NOMO-1 (cell line): ENCODE data around the gene FAM47E.

Experiments
- DNase-seq, 2 experiments: peaks; one replicate each; lab custom pipeline; 2025; ENCODE audit not compliant: unreplicated experiment in 2 of 2; lab: John Stamatoyannopoulos, UW

The FAM47E gene

GRCh38 chr4:76298227-76298626, 46.7 kb downstream of the FAM47E start:
- DNase-seq: no peak

DNA sequence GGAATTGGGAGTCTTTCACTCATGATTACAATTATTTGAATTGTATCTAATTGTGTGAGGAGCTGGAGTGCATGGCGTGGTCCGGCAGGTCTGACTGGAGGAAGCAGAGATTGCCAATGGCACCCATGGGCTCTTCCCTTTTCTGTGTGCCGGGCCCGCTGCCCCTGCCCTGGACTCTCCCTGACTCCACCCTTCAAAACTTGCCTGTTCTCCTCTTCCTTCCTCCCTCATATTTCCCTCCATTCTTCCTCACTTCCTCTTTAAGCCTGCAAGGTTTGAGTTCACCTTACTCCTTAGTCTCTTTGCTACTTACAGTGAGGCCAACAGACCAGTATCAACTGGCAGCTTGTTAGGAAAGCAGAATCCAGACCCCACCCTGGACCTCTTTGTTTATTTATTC, 48.5 kb downstream of the FAM47E start:
- DNase-seq: peak; percentile 2 to 11

DNA sequence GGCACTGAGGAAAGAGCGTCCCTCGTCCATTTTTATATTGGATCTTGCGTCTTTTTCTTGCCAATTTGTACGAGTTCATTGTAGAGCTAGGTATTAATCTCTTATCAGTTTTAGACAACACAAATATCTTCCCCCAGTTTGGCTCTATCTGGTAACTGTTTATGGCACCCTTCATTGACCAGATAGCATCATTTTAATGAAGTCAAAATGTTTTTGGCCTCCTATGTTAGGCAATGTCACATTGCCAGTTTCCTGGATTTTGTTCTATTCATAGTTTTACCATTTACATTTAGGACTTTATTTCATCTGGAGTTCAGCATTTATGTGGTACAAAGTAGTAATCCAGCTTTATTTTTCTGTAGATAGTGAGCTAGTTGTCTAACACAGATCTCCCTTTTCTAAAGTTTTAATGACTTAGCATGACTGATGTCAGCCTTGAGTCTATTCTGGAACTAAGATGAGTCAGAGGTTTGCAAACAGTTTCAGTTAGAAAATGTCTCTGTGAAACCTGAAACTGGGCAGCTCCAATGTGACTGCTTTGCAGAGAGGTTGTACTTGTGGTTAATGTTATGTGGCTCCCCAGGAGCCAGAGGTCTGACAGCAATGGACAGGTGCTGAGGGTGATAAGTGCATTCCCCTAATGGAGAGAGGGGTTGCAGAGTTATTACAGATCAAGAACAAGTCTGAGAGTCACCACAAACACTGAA, 49.7 kb downstream of the FAM47E start:
- DNase-seq: peak; percentile 33 to 92

DNA sequence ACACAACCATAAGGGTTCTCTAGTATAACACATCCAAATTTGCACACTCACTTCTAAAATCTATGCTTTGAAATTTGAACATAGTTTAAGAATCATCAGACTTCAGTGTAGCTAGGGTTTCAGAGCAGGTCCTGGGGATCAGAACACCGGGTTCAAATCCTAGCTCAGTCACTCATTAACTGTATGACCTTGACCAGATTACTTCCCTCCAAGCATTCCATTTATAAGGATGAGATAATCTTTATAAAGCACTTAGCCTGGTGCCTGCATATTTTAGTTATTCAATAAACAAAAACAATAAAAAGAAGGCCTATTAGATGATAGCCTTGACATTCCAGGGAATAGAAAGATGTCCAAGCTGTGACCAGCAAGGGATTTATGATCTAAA, 50.2 kb downstream of the FAM47E start:
- DNase-seq: no peak

DNA sequence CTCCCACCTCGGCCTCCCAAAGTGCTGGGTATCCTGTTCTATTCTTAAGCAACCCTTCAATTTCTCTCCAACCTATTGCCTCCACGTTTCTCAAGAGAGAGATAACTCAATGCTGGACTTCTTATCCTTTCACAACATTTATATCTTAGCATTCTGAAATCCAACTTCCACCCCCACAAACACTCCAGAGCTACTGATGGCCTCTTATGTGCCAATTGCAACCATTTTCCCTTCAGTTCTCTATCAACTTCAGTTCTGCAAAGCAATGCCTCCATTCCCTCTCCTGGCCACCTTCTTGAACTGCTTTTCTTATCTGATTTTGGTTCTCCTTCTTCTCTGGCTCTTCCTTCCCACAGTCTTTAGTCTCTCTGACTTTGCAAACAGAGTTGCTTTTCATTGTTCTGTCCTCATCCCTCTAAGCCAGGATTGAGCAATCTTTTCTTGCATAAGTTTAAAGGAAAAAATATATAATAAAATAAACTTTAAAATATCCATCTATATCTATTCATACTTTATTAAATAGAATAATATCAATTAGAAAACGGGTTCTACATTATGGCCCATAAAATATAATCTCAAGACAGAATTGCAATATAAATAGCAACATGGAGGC, 51.4 kb downstream of the FAM47E start:
- DNase-seq: peak; percentile 54

GRCh38 chr4:76305033-76305687, 53.6 kb downstream of the FAM47E start:
- DNase-seq: peak in 1 of 2 experiments; percentile 2

DNA sequence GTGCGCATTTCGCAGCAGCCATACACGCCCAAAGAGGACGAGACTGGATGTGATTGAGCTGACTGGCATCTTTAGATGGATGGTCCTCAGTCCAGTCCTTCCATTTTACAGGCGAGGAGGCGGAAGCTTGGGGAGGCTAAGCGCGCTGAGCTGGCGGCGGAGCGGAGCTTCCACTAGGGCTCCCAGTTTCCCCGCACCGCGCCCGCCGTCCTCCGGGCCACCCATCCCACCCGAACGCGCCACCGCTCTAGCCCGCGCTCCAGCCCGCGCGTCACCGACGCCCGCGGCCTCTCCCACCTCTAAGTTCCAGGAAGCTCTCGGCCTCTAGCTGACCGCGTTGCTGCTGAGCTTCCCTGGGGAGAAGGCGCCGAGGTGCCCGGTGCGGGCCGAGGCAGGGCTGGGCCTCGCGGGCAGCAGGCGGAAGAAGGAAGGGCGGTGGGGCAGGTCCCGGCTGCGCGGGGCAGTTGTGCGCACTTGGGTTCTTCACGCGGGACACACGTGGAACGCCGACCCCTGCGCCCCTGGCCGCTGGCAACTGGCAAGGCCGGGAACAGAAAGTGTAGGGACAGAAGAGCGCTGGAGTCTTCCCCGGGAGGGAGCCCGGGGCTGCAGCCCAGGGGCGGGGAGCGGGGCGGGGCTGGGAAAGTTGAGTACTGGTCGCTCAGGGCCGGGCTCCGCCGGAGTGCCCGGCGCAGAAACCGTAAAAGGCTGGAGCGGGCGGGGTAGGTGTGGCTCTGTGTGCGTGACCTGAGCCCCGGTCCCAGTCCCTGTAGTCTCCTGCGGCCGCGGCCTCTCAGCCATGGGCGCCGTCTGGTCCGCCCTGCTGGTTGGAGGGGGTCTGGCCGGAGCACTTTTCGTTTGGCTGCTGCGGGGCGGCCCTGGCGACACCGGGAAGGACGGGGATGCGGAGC, 54.7 kb downstream of the FAM47E start, which contains the start of gene STBD1:
Gene STBD1 (plus strand): TSS at position 763 of the 911 bp plus-strand sequence. CDS start 37 bp downstream, at position 800.
- DNase-seq: peak; percentile 59 to 60

GRCh38 chr4:76306882-76307659, 55.5 kb downstream of the FAM47E start:
- peak; percentile 34 to 56 for DNase-seq

- DNase-seq: no peak
Measured at GRCh38 chr4:76307660-76308014, 56.1 kb downstream of the FAM47E start.

GRCh38 chr4:76308548-76308947, 57.0 kb downstream of the FAM47E start:
- no peak for DNase-seq

- no peak for DNase-seq
Measured at GRCh38 chr4:76309939-76310550, 58.5 kb downstream of the FAM47E start.

DNA sequence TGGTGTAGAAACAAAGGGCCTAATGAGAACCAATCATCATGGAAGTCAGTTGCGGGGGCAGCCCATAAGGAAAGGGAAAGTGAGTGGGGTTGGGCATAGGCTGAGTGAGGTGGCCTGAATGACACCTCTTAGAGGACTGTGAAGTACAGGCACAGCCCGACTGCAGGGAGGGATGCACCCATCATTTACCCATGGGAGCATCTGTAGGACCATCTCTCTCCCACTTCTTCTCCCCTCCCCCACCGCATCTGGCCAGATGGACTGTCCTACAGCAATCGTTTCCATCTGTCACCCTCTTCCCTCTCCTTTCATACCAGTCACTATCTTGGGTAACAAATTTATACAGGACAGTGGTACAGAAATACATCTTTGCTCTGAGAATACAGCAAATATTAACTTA, 59.2 kb downstream of the FAM47E start:
- DNase-seq: no peak

DNA sequence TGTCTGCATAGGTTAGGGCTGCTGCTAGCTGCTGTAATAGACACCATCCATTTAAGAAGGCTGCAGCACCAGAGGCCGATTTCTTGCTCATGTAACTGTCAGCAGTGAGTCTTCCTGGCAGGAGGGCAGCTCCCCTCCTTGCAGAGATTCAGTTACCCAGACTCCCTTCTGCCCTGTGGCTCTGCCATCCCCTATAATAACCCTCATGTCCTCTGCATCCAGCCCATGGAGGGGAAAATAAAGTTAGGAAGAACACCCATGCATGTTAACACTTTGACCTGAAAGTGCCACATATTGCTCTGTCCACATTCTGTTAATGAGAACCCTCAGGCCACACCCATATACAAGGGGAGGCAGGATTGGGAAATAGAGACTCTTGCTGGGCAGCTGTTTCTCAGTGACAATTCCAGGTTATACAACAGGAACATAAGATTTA, 60.4 kb downstream of the FAM47E start:
- peak; percentile 6 to 11 for DNase-seq

GRCh38 chr4:76312457-76312856, 60.9 kb downstream of the FAM47E start:
- no peak for DNase-seq

DNA sequence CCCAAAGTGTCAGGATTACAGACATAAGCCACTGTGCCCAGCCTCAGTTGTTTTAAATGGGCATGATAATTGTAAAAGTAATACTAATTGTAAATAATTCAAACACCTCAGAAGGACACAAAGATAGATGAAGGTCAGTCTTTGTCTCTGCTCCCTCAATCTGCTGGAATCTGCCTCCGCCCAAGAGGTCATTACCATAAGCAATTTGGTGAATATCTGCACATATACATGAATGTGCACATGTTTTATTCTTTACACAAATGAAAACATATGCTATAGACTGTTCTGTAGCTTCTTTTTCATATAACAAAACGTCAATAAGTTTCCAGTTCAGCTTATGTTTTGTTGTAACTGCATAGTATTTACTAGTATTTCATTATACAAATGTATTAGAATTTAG, 62.0 kb downstream of the FAM47E start:
- DNase-seq: no peak

DNA sequence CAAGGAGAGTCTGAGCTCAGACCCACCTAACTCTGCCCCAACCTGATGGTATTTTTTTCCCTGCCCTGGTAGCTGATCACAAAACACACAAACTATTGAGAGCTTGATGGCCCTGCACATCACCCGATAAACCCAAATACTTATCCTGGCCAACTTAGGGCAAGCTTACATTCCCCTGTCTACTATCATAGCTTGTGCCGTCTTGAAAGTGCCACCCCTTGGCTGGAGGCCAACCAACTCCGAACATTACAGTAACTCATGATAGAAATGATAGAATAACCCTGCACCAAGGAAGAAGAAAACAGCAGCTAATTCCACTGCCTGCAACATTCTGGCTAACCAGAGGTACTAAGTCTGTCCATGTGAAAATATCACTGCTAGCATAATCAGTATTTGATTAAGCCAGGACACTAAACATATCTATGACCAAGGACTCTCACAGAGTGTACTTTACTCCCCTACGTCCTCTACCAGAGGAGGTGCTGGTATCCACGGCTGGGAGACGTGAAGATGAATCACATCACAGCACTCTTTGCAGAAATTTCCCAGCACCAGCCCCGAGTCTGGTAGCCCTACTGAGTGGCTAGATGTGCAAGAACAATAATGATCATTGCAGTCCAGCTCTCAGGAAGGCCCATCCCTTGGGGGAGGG, 63.9 kb downstream of the FAM47E start:
- no peak for DNase-seq

DNA sequence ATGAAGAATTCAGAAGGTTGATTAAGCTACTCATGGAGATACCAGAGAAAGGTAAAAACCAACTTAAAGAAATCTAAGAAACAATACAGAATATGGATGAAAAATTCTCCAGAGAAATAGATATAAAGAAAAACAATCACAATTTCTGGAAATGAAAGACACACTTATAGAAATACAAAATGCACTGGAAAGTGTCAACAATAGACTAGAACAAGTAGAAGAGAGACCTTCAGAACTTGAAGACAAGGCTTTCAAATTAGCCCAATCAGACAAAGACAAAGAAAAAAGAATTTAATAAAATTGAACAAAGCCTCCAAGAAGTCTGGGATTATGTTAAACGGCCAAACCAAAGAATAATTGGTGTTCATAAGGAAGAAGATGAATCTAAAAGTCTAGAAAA, 64.6 kb downstream of the FAM47E start:
- no peak for DNase-seq

DNA sequence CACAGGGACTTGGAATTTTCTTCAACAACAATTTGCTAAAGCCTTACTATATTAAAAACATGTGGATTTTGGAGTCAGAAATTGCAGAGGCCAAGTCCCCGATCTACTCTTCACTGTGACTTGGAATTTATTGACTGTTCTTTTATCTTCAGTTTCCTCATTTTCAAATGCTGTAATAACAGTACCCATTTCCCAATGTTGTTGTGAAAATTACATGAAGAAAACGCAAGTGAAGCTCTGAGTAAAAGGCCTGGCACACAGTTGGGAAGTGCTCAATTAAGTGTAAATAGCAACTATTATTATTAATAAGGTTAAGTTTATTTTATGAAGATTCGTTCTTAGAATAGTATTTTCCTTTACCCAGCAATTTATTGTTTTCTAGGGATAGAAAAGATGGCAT, 70.7 kb downstream of the FAM47E start:
- peak; percentile 23 to 47 for DNase-seq

DNA sequence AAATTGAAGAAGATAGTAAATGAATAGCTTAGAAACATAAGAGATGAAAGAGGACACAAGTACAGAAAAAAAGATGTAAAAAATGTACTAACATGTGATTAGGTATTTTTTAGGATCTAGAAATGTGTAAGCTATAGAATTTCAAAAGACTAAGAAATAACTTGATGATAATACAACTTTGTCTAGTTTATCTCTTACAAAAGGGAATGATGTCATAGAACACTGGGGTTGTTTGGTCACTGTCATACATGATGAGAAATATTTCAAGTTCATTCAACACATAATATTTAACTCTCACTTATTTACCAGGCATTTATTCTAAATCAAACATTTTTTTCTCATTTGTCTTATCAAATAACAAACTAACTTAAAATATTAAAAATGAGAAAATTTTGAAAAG, 73.6 kb downstream of the FAM47E start:
- DNase-seq: no peak
